PC-3 (cell line): ENCODE results near the gene FAM131A.
A peak's percentile ranks its signal among the peaks of the same experiment; 100 is the strongest.

Source experiments
- EZH2 ChIP-seq: fragments of 300-600 bp; sonication (generic); IDR thresholded peaks from one replicate; pipeline ENCODE4 v1.6.1; 2017; ENCODE audit warnings: antibody characterized with exemption, mild to moderate bottlenecking, low read length; ENCODE audit not compliant: unreplicated experiment
- EZH2phosphoT487 ChIP-seq: fragments of 300-600 bp; sonication (generic); IDR thresholded peaks from 2 replicates; pipeline ENCODE4 v1.6.1; 2018; ENCODE audit warnings: mild to moderate bottlenecking, antibody characterized with exemption, low read length, borderline replicate concordance
- TF ChIP-seq, protein P1 (sequence below): fragments of 300-600 bp; sonication (generic); conservative IDR thresholded peaks from 2 replicates; pipeline ENCODE4 v1.5.1; 2017; ENCODE audit warnings: antibody characterized with exemption, low read depth, mild to moderate bottlenecking, low read length

DNA sequence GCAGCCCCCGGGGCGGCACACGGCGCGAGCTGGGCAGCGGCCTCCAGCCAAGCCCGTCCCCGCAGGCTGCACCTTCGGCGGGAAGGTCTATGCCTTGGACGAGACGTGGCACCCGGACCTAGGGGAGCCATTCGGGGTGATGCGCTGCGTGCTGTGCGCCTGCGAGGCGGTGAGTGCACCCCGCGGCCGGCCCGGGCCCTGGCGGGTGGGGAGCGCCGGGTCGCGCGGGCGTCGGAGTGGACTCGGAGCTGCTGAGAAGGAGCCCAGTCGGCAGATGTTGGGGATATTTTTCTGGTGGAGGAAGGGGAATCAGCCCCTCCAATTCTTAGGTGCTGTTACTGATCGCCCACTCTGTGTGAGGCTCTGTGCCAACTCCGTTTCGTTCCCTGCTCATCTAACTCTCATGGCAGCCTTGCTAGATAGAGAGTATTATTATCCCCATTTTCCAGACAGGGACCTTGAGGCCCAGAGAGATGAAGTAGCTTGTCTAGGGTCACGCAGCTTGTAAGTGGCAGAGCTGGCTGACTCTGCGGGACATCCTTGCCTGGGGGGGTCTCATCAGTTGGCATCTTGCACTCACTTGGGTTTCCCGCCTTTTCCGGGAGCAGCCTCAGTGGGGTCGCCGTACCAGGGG, 43.3 kb downstream of the FAM131A start:
- TF ChIP-seq, protein P1, sequence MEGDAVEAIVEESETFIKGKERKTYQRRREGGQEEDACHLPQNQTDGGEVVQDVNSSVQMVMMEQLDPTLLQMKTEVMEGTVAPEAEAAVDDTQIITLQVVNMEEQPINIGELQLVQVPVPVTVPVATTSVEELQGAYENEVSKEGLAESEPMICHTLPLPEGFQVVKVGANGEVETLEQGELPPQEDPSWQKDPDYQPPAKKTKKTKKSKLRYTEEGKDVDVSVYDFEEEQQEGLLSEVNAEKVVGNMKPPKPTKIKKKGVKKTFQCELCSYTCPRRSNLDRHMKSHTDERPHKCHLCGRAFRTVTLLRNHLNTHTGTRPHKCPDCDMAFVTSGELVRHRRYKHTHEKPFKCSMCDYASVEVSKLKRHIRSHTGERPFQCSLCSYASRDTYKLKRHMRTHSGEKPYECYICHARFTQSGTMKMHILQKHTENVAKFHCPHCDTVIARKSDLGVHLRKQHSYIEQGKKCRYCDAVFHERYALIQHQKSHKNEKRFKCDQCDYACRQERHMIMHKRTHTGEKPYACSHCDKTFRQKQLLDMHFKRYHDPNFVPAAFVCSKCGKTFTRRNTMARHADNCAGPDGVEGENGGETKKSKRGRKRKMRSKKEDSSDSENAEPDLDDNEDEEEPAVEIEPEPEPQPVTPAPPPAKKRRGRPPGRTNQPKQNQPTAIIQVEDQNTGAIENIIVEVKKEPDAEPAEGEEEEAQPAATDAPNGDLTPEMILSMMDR = no peak
- peak; percentile 100 for TF ChIP-seq EZH2
- TF ChIP-seq EZH2phosphoT487 = peak; percentile 88
